PC-3 (cell line): ENCODE results near the gene RXRA. TPM values are rescaled to one million over a fixed set of nuclear protein-coding genes. Genes with fewer than 3 reads are reported as not detected.

Source experiments
- ATAC-seq: fragments of 200-7000 bp; cut with Tn5 transposase; 2 replicates; pipeline ENCODE4 v1.9.1; 2020; ENCODE audit warnings: mild to moderate bottlenecking, moderate library complexity
- BruUV-seq: library from RNA; stranded (reverse); fragments of 400-500 nt; replicated peaks from 2 replicates; lab custom pipeline; 2021; lab: Mats Ljungman, UMichigan
- CTCF ChIA-PET: fragments of 300-600 bp; sonication (Branson Sonifier 250); formaldehyde crosslinking; loops from one replicate; lab custom pipeline; 2022; ENCODE audit warnings: antibody characterized with exemption; lab: Charles Lee
- POLR2A ChIA-PET: fragments of 300-600 bp; sonication (Branson Sonifier 250); formaldehyde crosslinking; loops from one replicate; lab custom pipeline; 2022; ENCODE audit warnings: antibody characterized with exemption; ENCODE audit not compliant: unreplicated experiment; lab: Charles Lee
- DNase-seq: peaks from one replicate; pipeline ENCODE4 v3.0.0-alpha.2; 2015
- H2AFZ ChIP-seq: fragments of 300-600 bp; sonication (generic); 2 replicates; pipeline ENCODE4 v1.6.0; 2016; ENCODE audit warnings: antibody characterized with exemption, low read length
- H3F3A ChIP-seq: fragments of 300-600 bp; sonication (generic); one replicate; pipeline ENCODE4 v1.6.0; 2017; ENCODE audit warnings: antibody characterized with exemption, low read length, control low read depth, mild to moderate bottlenecking; ENCODE audit not compliant: unreplicated experiment
- H3K27ac ChIP-seq: fragments of 300-600 bp; sonication (generic); 2 replicates; pipeline ENCODE4 v1.5.1; 2016; ENCODE audit warnings: mild to moderate bottlenecking, low read length
- H3K27me3 ChIP-seq: fragments of 300-600 bp; sonication (generic); 2 replicates; pipeline ENCODE4 v1.6.1; 2016; ENCODE audit warnings: low read length, mixed read lengths
- H3K36me3 ChIP-seq: fragments of 300-600 bp; sonication (generic); 2 replicates; pipeline ENCODE4 v1.6.1; 2016; ENCODE audit warnings: low read depth, mixed run types, low read length, mixed read lengths
- H3K4me1 ChIP-seq: fragments of 300-600 bp; sonication (generic); 2 replicates; pipeline ENCODE4 v1.5.1; 2016; ENCODE audit warnings: low read length; ENCODE audit not compliant: insufficient read depth
- H3K4me2 ChIP-seq: fragments of 300-600 bp; sonication (generic); 2 replicates; pipeline ENCODE4 v1.6.0; 2016; ENCODE audit warnings: low read length
- H3K4me3 ChIP-seq: fragments of 300-600 bp; sonication (generic); 2 replicates; pipeline ENCODE4 v1.5.1; 2016; ENCODE audit warnings: mild to moderate bottlenecking, low read length, mixed read lengths
- H3K79me2 ChIP-seq: fragments of 300-600 bp; sonication (generic); 2 replicates; pipeline ENCODE4 v1.6.1; 2017; ENCODE audit warnings: low read length, mixed read lengths
- H3K9ac ChIP-seq: fragments of 300-600 bp; sonication (generic); 2 replicates; pipeline ENCODE4 v1.6.0; 2016; ENCODE audit warnings: mild to moderate bottlenecking, low read length
- H3K9me2 ChIP-seq: fragments of 300-600 bp; sonication (generic); replicated peaks from 2 replicates; pipeline ENCODE4 v1.6.1; 2016; ENCODE audit warnings: mixed run types, low read length, mixed read lengths
- H3K9me3 ChIP-seq: fragments of 300-600 bp; sonication (generic); 2 replicates; pipeline ENCODE4 v1.6.1; 2016; ENCODE audit warnings: low read length, mixed read lengths
- H4K20me1 ChIP-seq: fragments of 300-600 bp; sonication (generic); 2 replicates; pipeline ENCODE4 v1.6.1; 2016; ENCODE audit warnings: low read length, mixed read lengths
- EZH2 ChIP-seq: fragments of 300-600 bp; sonication (generic); IDR thresholded peaks from one replicate; pipeline ENCODE4 v1.6.1; 2017; ENCODE audit warnings: antibody characterized with exemption, mild to moderate bottlenecking, low read length; ENCODE audit not compliant: unreplicated experiment
- EZH2phosphoT487 ChIP-seq: fragments of 300-600 bp; sonication (generic); IDR thresholded peaks from 2 replicates; pipeline ENCODE4 v1.6.1; 2018; ENCODE audit warnings: mild to moderate bottlenecking, antibody characterized with exemption, low read length, borderline replicate concordance
- intact Hi-C: fragments of 100-400 bp; cut with micrococcal nuclease; formaldehyde crosslinking; loops from 2 replicates; pipeline ENCODE4 v1.9.0; 2023
- total RNA-seq: library from RNA; depleted of rRNA; stranded (reverse); fragments of >200 nt; gene quantifications from 2 replicates; pipeline ENCODE4 v1.2.3, GENCODE V29; 2014
- TF ChIP-seq, protein P1 (sequence below): fragments of 300-600 bp; sonication (generic); conservative IDR thresholded peaks from 2 replicates; pipeline ENCODE4 v1.5.1; 2017; ENCODE audit warnings: antibody characterized with exemption, low read depth, mild to moderate bottlenecking, low read length

RXRA gene
- total RNA-seq, 1 experiment from 2014 or later, result 17.5 TPM

GRCh38 chr9:134370638-134371037 lies 44.4 kb downstream of the RXRA start:
- no peaks in the 10 kb centered on the region for H3K9me3 ChIP-seq
- H3K36me3 ChIP-seq, result no peaks in the 10 kb centered on the region
- H3K4me3 ChIP-seq, result no peak overlapping the region
- POLR2A ChIA-PET, result no interaction called here
- H3K27ac ChIP-seq, result no peak overlapping the region
- no peaks in the 10 kb centered on the region for H3K27me3 ChIP-seq
- H3K79me2 ChIP-seq, result 0 out of 2 replicates have a peak, but pooled peaks cover 32% of the 10 kb centered on the region
- no peak for DNase-seq
- no peak overlapping the region for H3K9ac ChIP-seq
- BruUV-seq, result no TSS peak
- no peaks in the 10 kb centered on the region for H4K20me1 ChIP-seq
- CTCF ChIA-PET, result no interaction called here
- no peak for ATAC-seq
- TF ChIP-seq, protein P1, sequence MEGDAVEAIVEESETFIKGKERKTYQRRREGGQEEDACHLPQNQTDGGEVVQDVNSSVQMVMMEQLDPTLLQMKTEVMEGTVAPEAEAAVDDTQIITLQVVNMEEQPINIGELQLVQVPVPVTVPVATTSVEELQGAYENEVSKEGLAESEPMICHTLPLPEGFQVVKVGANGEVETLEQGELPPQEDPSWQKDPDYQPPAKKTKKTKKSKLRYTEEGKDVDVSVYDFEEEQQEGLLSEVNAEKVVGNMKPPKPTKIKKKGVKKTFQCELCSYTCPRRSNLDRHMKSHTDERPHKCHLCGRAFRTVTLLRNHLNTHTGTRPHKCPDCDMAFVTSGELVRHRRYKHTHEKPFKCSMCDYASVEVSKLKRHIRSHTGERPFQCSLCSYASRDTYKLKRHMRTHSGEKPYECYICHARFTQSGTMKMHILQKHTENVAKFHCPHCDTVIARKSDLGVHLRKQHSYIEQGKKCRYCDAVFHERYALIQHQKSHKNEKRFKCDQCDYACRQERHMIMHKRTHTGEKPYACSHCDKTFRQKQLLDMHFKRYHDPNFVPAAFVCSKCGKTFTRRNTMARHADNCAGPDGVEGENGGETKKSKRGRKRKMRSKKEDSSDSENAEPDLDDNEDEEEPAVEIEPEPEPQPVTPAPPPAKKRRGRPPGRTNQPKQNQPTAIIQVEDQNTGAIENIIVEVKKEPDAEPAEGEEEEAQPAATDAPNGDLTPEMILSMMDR, result no peak
- TF ChIP-seq EZH2, result no peak
- no peak for TF ChIP-seq EZH2phosphoT487
- H3K9me2 ChIP-seq, result no peaks in the 10 kb centered on the region
- intact Hi-C loops, result no loop called here
- H3K4me2 ChIP-seq, result no peak overlapping the region
- no peaks in the 10 kb centered on the region for H3K4me1 ChIP-seq
- no peaks in the 10 kb centered on the region for H3F3A ChIP-seq
- no peak overlapping the region for H2AFZ ChIP-seq

- ChIA-PET POLR2A (no interaction called here), CTCF (no interaction called here)
- no peaks in the 10 kb centered on the region for H4K20me1 ChIP-seq
- no peaks in the 10 kb centered on the region for H3K27me3 ChIP-seq
- H3K79me2 ChIP-seq, result peaks cover 33% of the 10 kb centered on the region
- no TSS peak for BruUV-seq
- no peak overlapping the region for H3K9ac ChIP-seq
- H3K27ac ChIP-seq, result no peak overlapping the region
- no peaks in the 10 kb centered on the region for H3F3A ChIP-seq
- no peaks in the 10 kb centered on the region for H3K4me1 ChIP-seq
- ATAC-seq (no peak), DNase-seq (no peak)
- H3K4me2 ChIP-seq, result no peak overlapping the region
- H3K36me3 ChIP-seq, result no peaks in the 10 kb centered on the region
- no peak overlapping the region for H3K4me3 ChIP-seq
- intact Hi-C loops, result no loop called here
- H3K9me2 ChIP-seq, result no peaks in the 10 kb centered on the region
- no peak for TF ChIP-seq EZH2phosphoT487
- TF ChIP-seq, protein P1, result no peak
- no peak for TF ChIP-seq EZH2
- H2AFZ ChIP-seq, result no peak overlapping the region
- H3K9me3 ChIP-seq, result no peaks in the 10 kb centered on the region
These were observed 45.5 kb downstream of the RXRA start for GRCh38 chr9:134371731-134372130.

GRCh38 chr9:134372581-134373267 lies 46.5 kb downstream of the RXRA start:
- Histone ChIP-seq H3K9ac (no peak overlapping the region), H2AFZ (no peak overlapping the region), H3K4me1 (peaks cover 7% of the 10 kb centered on the region), H3K27ac (no peak overlapping the region), H3K4me3 (no peak overlapping the region), H3K9me2 (no peaks in the 10 kb centered on the region), H3K9me3 (no peaks in the 10 kb centered on the region), H3K4me2 (no peak overlapping the region), H3K36me3 (no peaks in the 10 kb centered on the region), H4K20me1 (no peaks in the 10 kb centered on the region), H3K79me2 (peaks cover 41% of the 10 kb centered on the region), H3K27me3 (no peaks in the 10 kb centered on the region), H3F3A (no peaks in the 10 kb centered on the region)
- TF ChIP-seq EZH2 (no peak), EZH2phosphoT487 (no peak)
- TF ChIP-seq, protein P1, result no peak
- intact Hi-C loops, result no loop called here
- POLR2A ChIA-PET, result no interaction called here
- ATAC-seq (no peak; the same call in 1 of the 2 replicates), DNase-seq (no peak)
- BruUV-seq, result no TSS peak
- CTCF ChIA-PET, result no interaction called here
